GM12874 (cell line): ENCODE results near the gene SMPD2.

Experiments used
- CTCF ChIP-seq: IDR thresholded peaks from 2 replicates; pipeline ENCODE4 v1.5.1; 2011; ENCODE audit warnings: low read depth, mild to moderate bottlenecking, control low read depth, low read length, moderate library complexity; ENCODE audit not compliant: insufficient read depth

SMPD2 gene

GRCh38 chr6:109451376-109451775 lies 10.9 kb downstream of the SMPD2 start:
- TF ChIP-seq CTCF = no peak

DNA sequence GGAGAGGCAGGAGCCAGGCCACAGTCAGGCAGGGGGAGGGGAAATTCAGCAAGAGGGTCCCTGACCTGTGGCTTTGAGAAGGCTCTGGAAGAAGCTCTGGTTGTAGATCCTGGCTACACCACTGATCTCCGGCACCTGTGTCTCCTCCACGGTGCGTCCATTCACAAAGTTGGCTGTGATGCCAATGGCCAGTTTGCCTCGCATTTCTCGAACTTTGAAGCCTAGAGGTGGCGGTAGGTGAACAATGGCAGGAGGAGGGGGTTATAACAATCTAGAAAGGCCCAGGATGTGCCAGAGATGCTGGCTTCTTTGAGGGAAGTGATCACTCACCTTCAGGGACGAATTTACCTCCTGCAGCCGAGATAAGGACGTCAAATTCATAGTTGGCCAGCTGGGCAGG lies 11.7 kb downstream of the SMPD2 start:
- no peak for TF ChIP-seq CTCF

GRCh38 chr6:109453156-109453555 lies 12.6 kb downstream of the SMPD2 start:
- no peak for TF ChIP-seq CTCF

- TF ChIP-seq CTCF = no peak
Observed at GRCh38 chr6:109453594-109454495, 13.3 kb downstream of the SMPD2 start.

DNA sequence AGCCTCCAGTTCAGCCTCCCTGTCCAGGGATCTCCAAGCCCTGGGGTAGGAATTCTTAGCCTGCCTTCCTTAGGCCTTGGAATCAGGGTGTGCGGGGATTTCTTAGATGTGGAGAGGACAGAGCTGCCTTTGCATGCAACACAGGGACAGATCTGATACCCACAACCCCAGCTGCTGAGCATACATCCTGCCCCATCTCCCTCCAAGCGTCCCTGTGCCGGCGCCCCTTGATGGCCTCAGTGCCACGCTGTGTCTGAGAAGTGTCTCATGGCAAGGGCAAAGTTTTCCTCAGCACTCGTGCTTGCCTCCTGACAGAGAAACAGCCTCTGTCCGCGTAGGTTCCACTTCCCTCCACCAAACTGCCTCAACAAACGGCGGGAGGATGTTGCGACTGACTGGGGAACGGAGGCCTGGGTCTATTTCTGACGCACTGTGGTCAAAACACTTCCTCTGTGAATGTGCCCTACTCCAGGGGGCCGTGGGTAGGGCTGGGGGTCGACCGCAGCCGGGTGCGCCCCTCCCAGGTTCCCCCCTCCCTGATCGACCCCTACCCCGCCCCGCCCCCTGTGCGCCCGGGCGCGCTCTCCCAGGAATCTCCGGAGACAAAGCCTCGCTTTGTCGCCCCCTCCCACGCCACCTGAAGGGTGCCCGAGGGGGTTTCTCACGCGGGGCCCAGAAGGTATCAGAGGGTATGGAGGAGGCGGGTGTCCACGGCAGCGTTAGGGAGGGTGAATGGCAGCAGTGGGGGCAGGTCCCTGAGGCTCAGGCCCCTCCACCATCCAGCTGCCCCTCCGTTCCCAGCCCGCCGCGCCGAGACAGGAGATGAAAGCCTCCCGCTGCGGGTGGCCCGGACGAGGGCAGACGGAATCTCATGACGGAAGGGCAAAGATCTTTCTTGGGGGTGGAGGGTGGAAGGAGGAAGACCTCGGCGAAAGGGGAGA lies 14.2 kb downstream of the SMPD2 start:
- TF ChIP-seq CTCF = no peak

DNA sequence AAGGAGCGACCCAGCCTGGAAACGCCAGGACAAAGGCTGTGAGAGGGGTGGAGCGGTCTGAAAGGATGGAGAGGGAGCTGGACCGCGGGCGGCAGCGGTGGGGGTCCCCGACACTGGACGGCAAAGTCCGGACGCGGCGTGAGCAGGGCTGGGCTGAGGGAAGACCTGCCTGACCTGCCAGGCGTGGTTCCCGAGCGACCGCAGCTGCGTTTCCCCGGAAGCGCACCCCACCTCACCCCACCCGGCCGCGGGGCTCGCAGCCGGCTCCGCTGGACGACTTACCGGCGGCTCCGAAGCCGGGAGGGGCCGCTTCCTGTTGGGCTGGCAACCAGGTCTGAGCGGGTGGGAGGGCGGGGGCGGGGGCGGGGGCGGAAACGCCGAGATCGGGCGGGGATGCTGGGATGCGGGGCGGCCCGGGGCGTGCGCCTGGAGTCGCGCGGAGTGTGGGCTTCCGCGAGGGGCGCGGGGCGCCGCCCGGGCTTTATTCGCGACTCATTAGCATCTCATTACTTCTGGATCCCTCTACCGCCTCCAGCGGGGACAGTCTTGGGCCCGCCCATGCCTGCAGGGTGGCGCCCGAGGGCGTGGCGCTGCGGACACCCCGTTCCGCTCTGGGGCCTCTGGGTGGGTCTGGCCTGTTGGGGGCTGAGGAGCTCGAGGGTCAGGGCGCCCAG lies 15.1 kb downstream of the SMPD2 start, which contains the start of gene MICAL1:
MICAL1 (minus strand) TSS at position 336 of the 674 bp plus-strand sequence. CDS start 1,576 bp downstream, outside the sequence.
- peak; percentile 49 for TF ChIP-seq CTCF
